CD4-positive, alpha-beta T cell treated with Interleukin-17A for 4 hours (primary cell): Measurements from ENCODE around the gene DENND2C.

Experiments
- DNase-seq: peaks from one replicate; pipeline ENCODE4 v3.0.0-alpha.2; 2020; ENCODE audit warnings: mixed read lengths

DENND2C gene

DNA sequence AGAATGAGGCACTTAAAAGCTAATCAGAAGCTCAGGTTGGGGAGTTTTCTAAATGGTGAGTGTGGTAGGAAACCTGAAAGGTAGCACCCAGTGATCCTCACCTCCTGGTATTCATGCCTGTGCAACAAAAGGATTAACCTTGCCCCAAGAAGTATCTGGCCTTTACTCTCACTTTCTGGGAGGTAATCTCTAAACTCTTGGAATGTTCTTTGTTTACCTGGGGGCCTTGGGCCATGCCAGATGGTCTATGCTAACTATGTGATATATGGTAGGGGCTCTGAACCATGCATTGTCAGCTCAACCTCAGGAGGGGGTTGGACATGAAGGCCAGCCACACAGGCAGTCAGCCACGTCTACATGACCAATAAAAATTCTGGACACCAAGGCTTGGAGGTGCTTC, 134.4 kb downstream of the DENND2C start:
- DNase-seq = no peak
